A172 (cell line): ENCODE results near the gene GAGE12D. TPM values are rescaled to one million over a fixed set of nuclear protein-coding genes. Genes with fewer than 3 reads are reported as not detected.
"Not testable (repeated sequence)": the region's sequence is repeated elsewhere in the genome, so short reads cannot be mapped to it uniquely, and the experiment has no call there.

ENCODE experiments used
- DNase-seq: peaks from one replicate; pipeline ENCODE4 v3.0.0-alpha.2; 2015; ENCODE audit warnings: low spot score
- total RNA-seq: library from RNA; depleted of rRNA; stranded (reverse); fragments of >200 nt; shearing (Covaris generic); gene quantifications from 2 replicates; pipeline ENCODE4 v1.2.3, GENCODE V29; 2014; rRNA removed

Gene GAGE12D
- total RNA-seq: not detected in 2 replicates

- DNase-seq: not testable (repeated sequence)
Measured at GRCh38 chrX:49541433-49541832, at the start of gene GAGE12D. GAGE12D (plus strand) TSS chrX:49541733; CDS start chrX:49542888, 1,155 bp downstream.

GRCh38 chrX:49531877-49532276 lies 9.7 kb upstream of the GAGE12D start, which contains the start of gene GAGE12C:
GAGE12C (plus strand) TSS chrX:49532177; CDS start chrX:49533332, 1,155 bp downstream.
- not testable (repeated sequence) for DNase-seq

- not testable (repeated sequence) for DNase-seq
Measured at GRCh38 chrX:49550989-49551388, 9.5 kb downstream of the GAGE12D start, which contains the start of gene GAGE12E. GAGE12E (plus strand) TSS chrX:49551289; CDS start chrX:49552444, 1,155 bp downstream.

- not testable (repeated sequence) for DNase-seq
Measured at GRCh38 chrX:49560542-49560941, 19.0 kb downstream of the GAGE12D start, which contains the start of gene GAGE12F. GAGE12F (plus strand) TSS chrX:49560842; CDS start chrX:49561997, 1,155 bp downstream.

GRCh38 chrX:49568728-49569127 lies 27.2 kb downstream of the GAGE12D start:
- not testable (repeated sequence) for DNase-seq

GRCh38 chrX:49569152-49569551 lies 27.6 kb downstream of the GAGE12D start:
- not testable (repeated sequence) for DNase-seq

- not testable (repeated sequence) for DNase-seq
Measured at GRCh38 chrX:49570100-49570499, 28.6 kb downstream of the GAGE12D start, which contains the start of gene GAGE12G. GAGE12G (plus strand) TSS chrX:49570400; CDS start chrX:49571555, 1,155 bp downstream.

GRCh38 chrX:49579649-49580048 lies 38.1 kb downstream of the GAGE12D start, which contains the start of gene GAGE12H:
GAGE12H (plus strand) TSS chrX:49579949; CDS start chrX:49581104, 1,155 bp downstream.
- DNase-seq: not testable (repeated sequence)

- not testable (repeated sequence) for DNase-seq
Measured at GRCh38 chrX:49589196-49589595, 47.7 kb downstream of the GAGE12D start, which contains the start of gene GAGE2A. GAGE2A (plus strand) TSS chrX:49589496; CDS start chrX:49590651, 1,155 bp downstream.

GRCh38 chrX:49589769-49590478 lies 48.4 kb downstream of the GAGE12D start:
- DNase-seq: not testable (repeated sequence)

GRCh38 chrX:49590488-49590887 lies 49.0 kb downstream of the GAGE12D start:
- not testable (repeated sequence) for DNase-seq

Other genes with a start within 250 kb of the GAGE12D start
- not detected in 2 replicates for gene GAGE10, start 238.1 kb upstream of the GAGE12D start, total RNA-seq
- not detected in 2 replicates for gene GAGE12J, start 219.7 kb upstream of the GAGE12D start, total RNA-seq
- 6.7 TPM in 1 of 2 replicates, not detected in the other for gene GAGE13, start 210.2 kb upstream of the GAGE12D start, total RNA-seq
- gene GAGE12C, start 9.6 kb upstream of the GAGE12D start, total RNA-seq: not detected in 2 replicates
- gene GAGE12E, start 9.6 kb downstream of the GAGE12D start, total RNA-seq: not detected in 2 replicates
- 0.71 and 1.1 TPM in 2 replicates for gene GAGE12F, start 19.1 kb downstream of the GAGE12D start, total RNA-seq
- not detected in 2 replicates for gene GAGE12G, start 28.7 kb downstream of the GAGE12D start, total RNA-seq
- not detected in 2 replicates for gene GAGE12H, start 38.2 kb downstream of the GAGE12D start, total RNA-seq
- gene GAGE2A, start 47.8 kb downstream of the GAGE12D start, total RNA-seq: 2.9 and 16.7 TPM in 2 replicates
- gene GAGE1, start 57.3 kb downstream of the GAGE12D start, total RNA-seq: 2.7 and 15.5 TPM in 2 replicates
- gene PAGE1, start 154.3 kb downstream of the GAGE12D start, total RNA-seq: 1.1 TPM in 1 of 2 replicates, not detected in the other